GM23338 (cell line): ENCODE data around the gene RMND5B. TPM values are rescaled to one million over a fixed set of nuclear protein-coding genes. Genes with fewer than 3 reads are reported as not detected.

Experiments used
- ATAC-seq: fragments of 200-7000 bp; cut with Tn5 transposase; 3 replicates; pipeline ENCODE4 v1.9.1; 2020
- DNase-seq: peaks from one replicate; pipeline ENCODE4 v3.0.0-alpha.2; 2015; ENCODE audit warnings: low spot score
- H2AFZ ChIP-seq: fragments of 200-600 bp; sonication (generic); 2 replicates; pipeline ENCODE4 v1.8.0; 2016; ENCODE audit warnings: antibody characterized with exemption, mild to moderate bottlenecking, moderate library complexity
- H3F3A ChIP-seq: fragments of 200-600 bp; sonication (generic); replicated peaks from 2 replicates; pipeline ENCODE4 v1.8.0; 2017; ENCODE audit warnings: antibody characterized with exemption, mixed run types, low read depth
- H3K27ac ChIP-seq: fragments of 200-600 bp; sonication (generic); 2 replicates; pipeline ENCODE4 v1.6.1; 2016; ENCODE audit warnings: low read depth
- H3K27me3 ChIP-seq: fragments of 200-600 bp; sonication (generic); 2 replicates; pipeline ENCODE4 v1.8.0; 2016; ENCODE audit warnings: mild to moderate bottlenecking, mixed run types, moderate library complexity; ENCODE audit not compliant: insufficient read depth
- H3K36me3 ChIP-seq: fragments of 200-600 bp; sonication (generic); 2 replicates; pipeline ENCODE4 v1.8.0; 2016; ENCODE audit warnings: mild to moderate bottlenecking; ENCODE audit not compliant: insufficient read depth
- H3K4me1 ChIP-seq: fragments of 200-600 bp; sonication (generic); 2 replicates; pipeline ENCODE4 v1.8.0; 2016; ENCODE audit warnings: mild to moderate bottlenecking, moderate library complexity; ENCODE audit not compliant: insufficient read depth
- H3K4me2 ChIP-seq: fragments of 200-600 bp; sonication (generic); 2 replicates; pipeline ENCODE4 v1.7.1; 2017; ENCODE audit warnings: mixed run types
- H3K4me3 ChIP-seq: fragments of 200-600 bp; sonication (generic); 2 replicates; pipeline ENCODE4 v1.6.1; 2016; ENCODE audit warnings: mixed run types
- H3K79me2 ChIP-seq: fragments of 200-600 bp; sonication (generic); replicated peaks from 2 replicates; pipeline ENCODE4 v1.8.0; 2017; ENCODE audit warnings: mild to moderate bottlenecking; ENCODE audit not compliant: insufficient read depth
- H3K9me2 ChIP-seq: fragments of 200-600 bp; sonication (generic); 2 replicates; pipeline ENCODE4 v1.8.0; 2017; ENCODE audit not compliant: insufficient read depth
- H4K20me1 ChIP-seq: fragments of 200-600 bp; sonication (generic); replicated peaks from 2 replicates; pipeline ENCODE4 v1.8.0; 2017; ENCODE audit warnings: mild to moderate bottlenecking; ENCODE audit not compliant: insufficient read depth
- H3K27ac Mint-ChIP-seq: 2 replicates; pipeline ENCODE4 v1.8.0; 2020; ENCODE audit warnings: inconsistent platforms, mild to moderate bottlenecking, moderate library complexity, mixed read lengths
- H3K27me3 Mint-ChIP-seq: 3 replicates; pipeline ENCODE4 v1.8.0; 2022; ENCODE audit warnings: low read depth, mild to moderate bottlenecking, moderate library complexity, mixed read lengths, inconsistent platforms; ENCODE audit not compliant: insufficient read depth, poor library complexity
- H3K36me3 Mint-ChIP-seq: 3 replicates; pipeline ENCODE4 v1.8.0; 2021; ENCODE audit warnings: low read depth, mild to moderate bottlenecking, inconsistent platforms, moderate library complexity, mixed read lengths
- H3K4me1 Mint-ChIP-seq: 3 replicates; pipeline ENCODE4 v1.8.0; 2020; ENCODE audit warnings: mild to moderate bottlenecking, inconsistent platforms, mixed read lengths
- H3K4me3 Mint-ChIP-seq: 3 replicates; pipeline ENCODE4 v1.8.0; 2021; ENCODE audit warnings: moderate library complexity, mild to moderate bottlenecking, inconsistent platforms, mixed read lengths
- H3K9me3 Mint-ChIP-seq: 3 replicates; pipeline ENCODE4 v1.8.0; 2020; ENCODE audit warnings: moderate library complexity, mild to moderate bottlenecking, inconsistent platforms, mixed read lengths
- CREB1 ChIP-seq: fragments of 250-450 bp; sonication (Bioruptor Pico); IDR thresholded peaks from 2 replicates; pipeline ENCODE4 v1.5.0; 2020; ENCODE audit warnings: low read depth, mild to moderate bottlenecking, moderate library complexity
- CTCF ChIP-seq, 2 experiments: fragments of 200-600 bp in 1 of 2; sonication (generic) in 1 of 2; conservative IDR thresholded peaks; 2 replicates each; pipeline versions ENCODE4 v1.5.1 to v1.6.1; 2016 to 2017; ENCODE audit warnings: antibody characterized with exemption in 2 of 2, low read depth in 2 of 2, mild to moderate bottlenecking in 2 of 2, moderate library complexity in 1 of 2
- ETS1 ChIP-seq: IDR thresholded peaks from 2 replicates; pipeline ENCODE4 v1.6.1; 2016; ENCODE audit warnings: antibody characterized with exemption
- NANOG ChIP-seq: IDR thresholded peaks from 2 replicates; pipeline ENCODE4 v1.6.1; 2016; ENCODE audit warnings: antibody characterized with exemption, borderline replicate concordance
- POLR2AphosphoS5 ChIP-seq: IDR thresholded peaks from 2 replicates; pipeline ENCODE4 v1.6.1; 2016; ENCODE audit warnings: antibody characterized with exemption, low read depth
- STAT1 ChIP-seq: IDR thresholded peaks from one replicate; pipeline ENCODE4 v1.6.1; 2016; ENCODE audit warnings: antibody characterized with exemption; ENCODE audit not compliant: unreplicated experiment
- ZNF114 ChIP-seq: fragments of 250-450 bp; sonication (Bioruptor Pico); IDR thresholded peaks from 2 replicates; pipeline ENCODE4 v1.5.0; 2020; ENCODE audit warnings: mild to moderate bottlenecking, moderate library complexity
- ZNF331 ChIP-seq: fragments of 250-450 bp; sonication (Bioruptor Pico); IDR thresholded peaks from 2 replicates; pipeline ENCODE4 v1.5.0; 2020; ENCODE audit warnings: low read depth, mild to moderate bottlenecking, moderate library complexity
- long read RNA-seq: library from polyadenylated mRNA; unstranded; transcript quantifications from one replicate; pipeline ENCODE4 v2.0.0, GENCODE V29; 2020; ENCODE audit not compliant: unreplicated experiment
- polyA plus RNA-seq: library from polyadenylated mRNA; unstranded; fragments of >200 nt; fragmentation: Nextera tagmentation; extraction: Ambion mirVana; gene quantifications from 2 replicates; pipeline ENCODE4 v1.2.1, GENCODE V29; 2016
- total RNA-seq: library from RNA; depleted of rRNA; stranded (reverse); fragments of >200 nt; shearing (Covaris generic); gene quantifications from 2 replicates; pipeline ENCODE4 v1.2.3, GENCODE V29; 2014; rRNA removed

Gene RMND5B
- total RNA-seq (83.7 and 101 TPM in 2 replicates), polyA plus RNA-seq (47.5 and 50.6 TPM in 2 replicates)
- long read RNA-seq, full-length matches to known transcripts, result 28 of 73 reads
- long read RNA-seq, partial matches to known transcripts, result 23 of 73 reads
- long read RNA-seq, other reads (novel, unspliced or antisense), result 22 of 73 reads

- Histone ChIP-seq H3K9me2 (no peaks in the 10 kb centered on the region), H4K20me1 (peaks cover 7% of the 10 kb centered on the region), H3K4me1 (peaks cover 20% of the 10 kb centered on the region), H3F3A (peaks cover 17% of the 10 kb centered on the region; the same call in 1 of the 2 replicates), H3K27ac (peak within 1 kb of the TSS; percentile 99), H3K4me3 (peak within 1 kb of the TSS; percentile 91), H3K4me2 (peak within 1 kb of the TSS; percentile 98), H3K79me2 (peaks cover 48% of the 10 kb centered on the region), H2AFZ (no peak within 1 kb of the TSS), H3K36me3 (peaks cover 10% of the 10 kb centered on the region), H3K27me3 (no peaks in the 10 kb centered on the region)
- ATAC-seq, result peak; percentile 65
- DNase-seq, result peak; percentile 89
- Mint-ChIP-seq H3K9me3 (peaks cover 3% of the 10 kb centered on the region; the same call in 1 of the 3 replicates), H3K4me3 (peak within 1 kb of the TSS; percentile 85), H3K36me3 (peaks cover 51% of the 10 kb centered on the region), H3K4me1 (peaks cover 60% of the 10 kb centered on the region), H3K27ac (peak within 1 kb of the TSS; percentile 96), H3K27me3 (peaks cover 17% of the 10 kb centered on the region)
- TF ChIP-seq ETS1 (no peak), CREB1 (CRISPR knock-in tag) (peak; percentile 58; the same call in 1 of the 2 replicates), POLR2AphosphoS5 (peak; percentile 61)
Measured at GRCh38 chr5:178130576-178131445, at the start of gene RMND5B. Gene RMND5B (plus strand): TSS chr5:178131014. CDS start chr5:178138120, 7,106 bp downstream.

- DNase-seq (no peak), ATAC-seq (peak; percentile 27; the same call in 2 of the 3 replicates)
- Histone ChIP-seq H2AFZ (0 out of 2 replicates have a peak overlapping the region, but pooled peaks have one; percentile 47), H3K4me1 (peaks cover 30% of the 10 kb centered on the region; the same call in 1 of the 2 replicates), H3F3A (0 out of 2 replicates have a peak, but pooled peaks cover 2% of the 10 kb centered on the region), H3K4me2 (no peak overlapping the region), H3K27ac (no peak overlapping the region), H4K20me1 (no peaks in the 10 kb centered on the region), H3K27me3 (no peaks in the 10 kb centered on the region), H3K4me3 (no peak overlapping the region), H3K9me2 (no peaks in the 10 kb centered on the region), H3K79me2 (no peaks in the 10 kb centered on the region), H3K36me3 (no peaks in the 10 kb centered on the region)
- no peaks in the 10 kb centered on the region for H3K36me3 Mint-ChIP-seq
- H3K4me1 Mint-ChIP-seq, result peaks cover 31% of the 10 kb centered on the region
- no peak overlapping the region for H3K27ac Mint-ChIP-seq
- H3K27me3 Mint-ChIP-seq, result peaks cover 6% of the 10 kb centered on the region
- H3K9me3 Mint-ChIP-seq, result no peaks in the 10 kb centered on the region
- H3K4me3 Mint-ChIP-seq, result no peak overlapping the region
- TF ChIP-seq CTCF (conservative IDR thresholded peaks at IDR 0.05; ENCODE audit: low read depth in 2 of 2) (no peak), ETS1 (no peak), ZNF331 (CRISPR knock-in tag) (no peak), NANOG (no peak), CREB1 (CRISPR knock-in tag) (no peak), ZNF114 (CRISPR knock-in tag) (no peak), STAT1 (no peak)
Measured at GRCh38 chr5:178081571-178082243, 49.1 kb upstream of the RMND5B start.
